Measurements from ENCODE around the gene LRSAM1.
A peak's percentile ranks its signal among the peaks of the same experiment; 100 is the strongest.

The LRSAM1 gene

DNA sequence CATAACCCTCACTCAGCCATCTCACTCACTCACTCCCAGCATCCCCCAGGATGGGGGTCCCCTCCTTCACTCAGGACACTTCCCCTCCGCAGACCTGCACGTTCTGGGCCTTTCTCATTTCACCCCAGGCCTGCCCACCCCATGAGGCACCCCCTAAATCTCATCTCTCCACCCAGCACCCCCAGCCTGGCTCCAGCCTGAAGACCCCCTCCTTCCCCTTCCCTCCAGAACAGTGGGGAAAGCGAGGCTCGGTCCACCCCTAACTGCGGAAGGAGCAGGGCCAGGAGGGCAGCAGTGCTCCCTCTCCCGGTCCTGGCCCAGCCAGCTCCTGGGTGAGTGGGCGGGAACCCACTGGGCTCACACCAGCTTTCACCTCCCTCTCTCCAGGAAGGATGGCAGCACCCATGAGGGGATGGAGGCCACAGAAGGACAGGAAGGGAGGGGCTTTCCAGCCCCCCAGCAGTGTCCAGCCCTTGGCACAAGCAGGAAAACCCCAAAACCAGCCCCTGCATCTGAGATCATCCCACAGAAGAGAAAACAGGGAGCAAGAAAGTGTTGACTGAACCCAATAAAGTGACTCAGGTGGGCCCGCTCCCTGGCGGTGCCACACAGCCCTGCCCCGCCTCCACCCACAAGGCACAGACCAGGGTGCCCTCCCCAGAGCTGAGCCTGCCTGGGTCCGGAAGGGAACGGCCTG, 55.0 kb downstream of the LRSAM1 start:
- Histone ChIP-seq H3K4me2 (no peak overlapping the region), H4K20me1 (ENCODE audit: insufficient read depth) (no peaks in the 10 kb centered on the region), H3K4me1 (ENCODE audit: low read depth, poor library complexity, severe bottlenecking) (no peaks in the 10 kb centered on the region), H3K9ac (no peak overlapping the region), H3K27me3 (ENCODE audit: insufficient read depth, low read depth) (no peaks in the 10 kb centered on the region), H3K27ac (no peak overlapping the region), H3K79me2 (ENCODE audit: insufficient read depth, low read depth) (no peaks in the 10 kb centered on the region), H2AFZ (ENCODE audit: low read depth) (no peak overlapping the region), H3K36me3 (ENCODE audit: insufficient read depth) (no peaks in the 10 kb centered on the region), H3K4me3 (IDR thresholded peaks at IDR 0.05; ENCODE audit: insufficient read depth, low read depth, low read length) (no peak overlapping the region)
- TF ChIP-seq, protein P1, sequence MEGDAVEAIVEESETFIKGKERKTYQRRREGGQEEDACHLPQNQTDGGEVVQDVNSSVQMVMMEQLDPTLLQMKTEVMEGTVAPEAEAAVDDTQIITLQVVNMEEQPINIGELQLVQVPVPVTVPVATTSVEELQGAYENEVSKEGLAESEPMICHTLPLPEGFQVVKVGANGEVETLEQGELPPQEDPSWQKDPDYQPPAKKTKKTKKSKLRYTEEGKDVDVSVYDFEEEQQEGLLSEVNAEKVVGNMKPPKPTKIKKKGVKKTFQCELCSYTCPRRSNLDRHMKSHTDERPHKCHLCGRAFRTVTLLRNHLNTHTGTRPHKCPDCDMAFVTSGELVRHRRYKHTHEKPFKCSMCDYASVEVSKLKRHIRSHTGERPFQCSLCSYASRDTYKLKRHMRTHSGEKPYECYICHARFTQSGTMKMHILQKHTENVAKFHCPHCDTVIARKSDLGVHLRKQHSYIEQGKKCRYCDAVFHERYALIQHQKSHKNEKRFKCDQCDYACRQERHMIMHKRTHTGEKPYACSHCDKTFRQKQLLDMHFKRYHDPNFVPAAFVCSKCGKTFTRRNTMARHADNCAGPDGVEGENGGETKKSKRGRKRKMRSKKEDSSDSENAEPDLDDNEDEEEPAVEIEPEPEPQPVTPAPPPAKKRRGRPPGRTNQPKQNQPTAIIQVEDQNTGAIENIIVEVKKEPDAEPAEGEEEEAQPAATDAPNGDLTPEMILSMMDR (conservative IDR thresholded peaks at IDR 0.05; ENCODE audit: low read depth, low read length): peak; percentile 46

DNA sequence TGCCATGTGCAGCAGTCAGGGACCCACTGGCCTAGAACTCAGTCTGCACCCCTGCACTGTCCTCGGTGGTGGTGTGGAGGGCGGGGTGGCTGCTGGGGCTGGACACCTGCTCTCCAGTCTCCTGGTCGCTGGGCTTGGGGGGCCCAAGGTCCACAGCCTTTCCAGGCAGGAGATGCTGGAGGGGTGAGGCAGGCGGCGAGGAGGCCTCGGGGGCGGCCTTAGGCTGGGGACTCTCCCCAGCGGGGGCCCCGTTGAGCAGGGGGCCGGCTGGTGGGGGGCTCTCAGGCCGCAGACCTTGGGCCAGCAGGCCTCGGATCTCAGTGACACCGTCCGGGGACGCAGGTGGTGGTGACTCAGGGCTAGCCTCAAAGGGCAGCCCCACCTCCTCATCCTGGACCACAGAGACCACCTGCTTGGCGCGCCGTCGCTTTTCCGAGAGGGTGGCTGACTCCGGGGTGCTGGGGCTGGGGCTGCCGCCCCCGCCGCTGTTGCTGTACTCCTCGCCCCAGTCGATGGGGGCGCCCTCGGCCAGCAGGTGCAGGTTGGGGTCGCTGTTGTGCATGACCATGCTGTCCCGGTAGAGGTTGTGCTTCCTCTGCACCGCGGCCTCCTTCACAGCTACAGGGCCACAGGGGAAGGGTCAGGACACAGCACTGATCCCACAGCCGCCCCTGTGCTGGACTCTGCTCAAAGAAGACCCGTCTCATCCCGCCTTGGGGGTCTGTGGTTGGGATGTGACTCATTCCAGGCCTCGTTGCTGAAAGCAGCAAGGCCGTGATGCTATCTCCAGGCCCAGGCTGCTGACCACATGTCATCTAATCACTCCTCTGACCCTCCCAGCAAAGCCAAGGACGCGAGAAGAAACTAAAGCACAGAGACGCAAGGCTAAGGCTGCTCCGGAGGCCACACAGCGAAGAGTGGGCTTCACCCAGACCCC, 55.8 kb downstream of the LRSAM1 start:
- H3K79me2 ChIP-seq (ENCODE audit: insufficient read depth, low read depth): no peaks in the 10 kb centered on the region
- no peaks in the 10 kb centered on the region for H4K20me1 ChIP-seq (ENCODE audit: insufficient read depth)
- TF ChIP-seq, protein P1 (conservative IDR thresholded peaks at IDR 0.05; ENCODE audit: low read depth, low read length): no peak
- H3K36me3 ChIP-seq (ENCODE audit: insufficient read depth): no peaks in the 10 kb centered on the region
- H3K4me3 ChIP-seq (IDR thresholded peaks at IDR 0.05; ENCODE audit: insufficient read depth, low read depth, low read length): no peak overlapping the region
- H2AFZ ChIP-seq (ENCODE audit: low read depth): no peak overlapping the region
- no peaks in the 10 kb centered on the region for H3K27me3 ChIP-seq (ENCODE audit: insufficient read depth, low read depth)
- no peak overlapping the region for H3K27ac ChIP-seq
- no peak overlapping the region for H3K4me2 ChIP-seq
- H3K4me1 ChIP-seq (ENCODE audit: low read depth, poor library complexity, severe bottlenecking): no peaks in the 10 kb centered on the region
- no peak overlapping the region for H3K9ac ChIP-seq

DNA sequence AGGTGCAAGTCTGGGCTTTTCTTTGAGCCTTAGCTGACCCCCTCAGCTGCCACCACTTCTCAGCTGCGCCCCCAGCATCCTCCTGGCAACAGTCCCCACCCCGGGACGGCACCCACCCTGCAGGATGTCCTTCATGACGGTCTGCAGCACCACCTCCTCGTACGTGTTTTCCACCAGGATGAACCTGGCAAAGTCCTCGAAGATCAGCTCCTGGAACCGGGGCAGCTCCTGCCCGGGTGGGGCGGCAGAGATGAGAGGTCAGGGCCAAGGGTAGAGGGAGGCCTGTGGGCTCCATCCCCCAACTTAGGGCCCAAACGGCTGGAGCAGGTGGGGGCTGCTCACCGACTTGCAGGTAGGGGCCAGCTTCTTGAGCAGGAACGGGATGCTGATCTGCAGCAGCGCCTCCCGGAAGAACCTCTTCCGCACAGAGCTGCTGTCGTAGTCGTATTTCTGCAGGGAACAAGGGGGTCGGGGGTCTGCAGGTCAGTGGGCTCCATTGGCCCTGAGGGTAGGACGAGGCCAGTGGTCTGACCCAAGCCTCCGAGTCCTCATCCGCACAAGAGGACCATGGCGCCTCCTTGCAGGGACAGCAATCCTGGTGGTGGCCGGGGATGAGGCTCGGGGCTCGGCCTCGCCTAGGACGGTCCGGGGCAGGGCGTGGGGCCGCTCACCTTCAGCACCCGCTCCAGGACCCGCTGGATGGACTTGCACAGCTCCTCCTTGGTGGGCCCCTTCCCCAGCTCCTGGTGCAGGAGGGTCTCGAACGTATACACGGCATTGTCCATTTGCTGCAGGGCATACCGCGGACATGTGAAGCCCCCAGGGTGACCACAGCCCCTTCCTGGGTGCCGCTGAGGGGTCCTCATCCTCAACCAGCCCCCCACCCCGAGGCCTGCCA, 56.7 kb downstream of the LRSAM1 start:
- no peak overlapping the region for H3K9ac ChIP-seq
- H3K4me1 ChIP-seq (ENCODE audit: low read depth, poor library complexity, severe bottlenecking): no peaks in the 10 kb centered on the region
- H3K4me3 ChIP-seq (IDR thresholded peaks at IDR 0.05; ENCODE audit: insufficient read depth, low read depth, low read length): no peak overlapping the region
- no peak overlapping the region for H3K4me2 ChIP-seq
- no peak overlapping the region for H2AFZ ChIP-seq (ENCODE audit: low read depth)
- no peaks in the 10 kb centered on the region for H3K27me3 ChIP-seq (ENCODE audit: insufficient read depth, low read depth)
- no peak overlapping the region for H3K27ac ChIP-seq
- TF ChIP-seq, protein P1 (conservative IDR thresholded peaks at IDR 0.05; ENCODE audit: low read depth, low read length): no peak
- H4K20me1 ChIP-seq (ENCODE audit: insufficient read depth): no peaks in the 10 kb centered on the region
- no peaks in the 10 kb centered on the region for H3K36me3 ChIP-seq (ENCODE audit: insufficient read depth)
- no peaks in the 10 kb centered on the region for H3K79me2 ChIP-seq (ENCODE audit: insufficient read depth, low read depth)

DNA sequence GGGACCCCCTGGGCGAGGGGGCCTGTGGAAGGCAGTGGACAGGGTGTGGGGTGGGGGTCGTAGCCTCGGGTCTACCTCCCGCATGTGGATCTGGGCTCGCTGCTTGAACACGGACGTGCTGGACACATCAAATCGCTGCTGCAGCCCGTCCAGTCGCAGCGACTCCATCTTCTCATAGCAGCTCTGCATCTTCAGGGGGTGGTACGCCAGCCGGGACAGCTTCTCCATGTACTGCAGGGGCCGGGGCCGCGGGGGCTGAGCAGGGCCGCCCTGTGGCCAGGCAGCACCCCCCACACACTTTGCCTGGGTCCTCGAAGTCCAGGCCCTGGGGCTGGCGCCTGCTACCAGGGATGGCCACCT, 57.6 kb downstream of the LRSAM1 start:
- Histone ChIP-seq H3K4me1 (ENCODE audit: low read depth, poor library complexity, severe bottlenecking) (no peaks in the 10 kb centered on the region), H3K27ac (no peak overlapping the region), H3K4me2 (no peak overlapping the region), H3K79me2 (ENCODE audit: insufficient read depth, low read depth) (no peaks in the 10 kb centered on the region), H3K4me3 (IDR thresholded peaks at IDR 0.05; ENCODE audit: insufficient read depth, low read depth, low read length) (no peak overlapping the region), H4K20me1 (ENCODE audit: insufficient read depth) (no peaks in the 10 kb centered on the region), H2AFZ (ENCODE audit: low read depth) (no peak overlapping the region), H3K36me3 (ENCODE audit: insufficient read depth) (no peaks in the 10 kb centered on the region), H3K27me3 (ENCODE audit: insufficient read depth, low read depth) (no peaks in the 10 kb centered on the region), H3K9ac (no peak overlapping the region)
- TF ChIP-seq, protein P1 (conservative IDR thresholded peaks at IDR 0.05; ENCODE audit: low read depth, low read length): no peak
